ENCODE measurements around the gene ATG16L2.

DNA sequence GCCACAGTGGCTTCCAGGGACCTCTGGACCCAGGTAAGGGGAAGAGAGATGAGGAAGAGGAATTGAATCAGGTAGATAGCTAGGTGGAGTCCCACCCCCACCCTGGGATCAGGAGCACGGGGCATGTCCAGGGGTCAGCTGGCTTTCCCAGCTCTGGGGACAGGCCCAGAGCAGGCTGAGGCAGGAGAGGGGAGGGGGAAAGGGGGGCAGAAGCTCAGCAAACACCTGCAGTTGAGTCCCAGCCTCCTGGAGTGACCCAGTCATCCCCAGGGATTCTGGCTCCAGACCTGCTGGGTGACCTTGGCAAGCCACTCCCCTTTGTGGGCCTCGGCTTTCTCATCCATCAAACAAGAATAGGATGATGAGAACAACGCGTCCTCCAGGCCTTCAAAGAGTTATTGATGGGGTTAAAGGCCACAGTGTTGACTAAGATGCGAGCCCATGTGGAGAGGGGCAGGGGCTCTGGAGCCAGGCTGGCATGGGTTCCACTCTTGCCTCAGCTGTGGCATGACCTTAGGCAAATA lies 36.4 kb upstream of the ATG16L2 start:
- TF ChIP-seq, protein P1, sequence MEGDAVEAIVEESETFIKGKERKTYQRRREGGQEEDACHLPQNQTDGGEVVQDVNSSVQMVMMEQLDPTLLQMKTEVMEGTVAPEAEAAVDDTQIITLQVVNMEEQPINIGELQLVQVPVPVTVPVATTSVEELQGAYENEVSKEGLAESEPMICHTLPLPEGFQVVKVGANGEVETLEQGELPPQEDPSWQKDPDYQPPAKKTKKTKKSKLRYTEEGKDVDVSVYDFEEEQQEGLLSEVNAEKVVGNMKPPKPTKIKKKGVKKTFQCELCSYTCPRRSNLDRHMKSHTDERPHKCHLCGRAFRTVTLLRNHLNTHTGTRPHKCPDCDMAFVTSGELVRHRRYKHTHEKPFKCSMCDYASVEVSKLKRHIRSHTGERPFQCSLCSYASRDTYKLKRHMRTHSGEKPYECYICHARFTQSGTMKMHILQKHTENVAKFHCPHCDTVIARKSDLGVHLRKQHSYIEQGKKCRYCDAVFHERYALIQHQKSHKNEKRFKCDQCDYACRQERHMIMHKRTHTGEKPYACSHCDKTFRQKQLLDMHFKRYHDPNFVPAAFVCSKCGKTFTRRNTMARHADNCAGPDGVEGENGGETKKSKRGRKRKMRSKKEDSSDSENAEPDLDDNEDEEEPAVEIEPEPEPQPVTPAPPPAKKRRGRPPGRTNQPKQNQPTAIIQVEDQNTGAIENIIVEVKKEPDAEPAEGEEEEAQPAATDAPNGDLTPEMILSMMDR (optimal IDR thresholded peaks at IDR 0.05 in 1 of 3, IDR thresholded peaks at IDR 0.05 in 1 of 3, conservative IDR thresholded peaks at IDR 0.05 in 1 of 3; ENCODE audit: extremely low read depth in 1 of 3, insufficient read depth in 2 of 3, low read length in 3 of 3) = no peak
- no peak for TF ChIP-seq EZH2 (IDR thresholded peaks at IDR 0.05; ENCODE audit: low read length)

All from keratinocyte (primary cell).